HCT116 (cell line): ENCODE results near the gene BAHCC1.

Source experiments
- CTCF ChIP-seq, 3 experiments: fragments of 200-600 bp in 1 of 3; sonication (generic) in 1 of 3; IDR thresholded peaks in 2 of 3; conservative IDR thresholded peaks in 1 of 3; 2 replicates each; pipeline ENCODE4 v1.5.1; 2012 to 2017; ENCODE audit warnings: low read depth in 2 of 3, low read length in 2 of 3, antibody characterized with exemption in 1 of 3, borderline replicate concordance in 1 of 3, control low read depth in 1 of 3, mild to moderate bottlenecking in 1 of 3, mixed read lengths in 1 of 3, mixed run types in 1 of 3, moderate library complexity in 1 of 3; ENCODE audit not compliant: insufficient read depth in 1 of 3
- EZH2phosphoT487 ChIP-seq: fragments of 200-600 bp; IDR thresholded peaks from 2 replicates; pipeline ENCODE4 v1.6.1; 2018; ENCODE audit warnings: antibody characterized with exemption, borderline replicate concordance
- FOSL1 ChIP-seq: IDR thresholded peaks from 2 replicates; pipeline ENCODE4 v1.6.1; 2012; ENCODE audit warnings: low read depth

- no peak for TF ChIP-seq CTCF (IDR thresholded peaks at IDR 0.05 in 2 of 3, conservative IDR thresholded peaks at IDR 0.05 in 1 of 3; ENCODE audit: borderline replicate concordance in 1 of 3, insufficient read depth in 1 of 3, low read depth in 2 of 3, low read length in 2 of 3)
- no peak for TF ChIP-seq EZH2phosphoT487
- no peak for TF ChIP-seq FOSL1
Measured at GRCh38 chr17:81469266-81469665, 74.0 kb downstream of the BAHCC1 start.
